Endothelial cell of umbilical vein (primary cell): Measurements from ENCODE around the gene HDX. TPM values are rescaled to one million over a fixed set of nuclear protein-coding genes. Genes with fewer than 3 reads are reported as not detected.

Experiments
- BruUV-seq: library from RNA; stranded (reverse); fragments of 400-500 nt; replicated peaks from 2 replicates; lab custom pipeline; 2021; lab: Mats Ljungman, UMichigan
- CTCF ChIA-PET: fragments of 300-600, 350-600 bp; sonication (Branson Sonifier 250); formaldehyde crosslinking; loops from one replicate; lab custom pipeline; 2021; ENCODE audit warnings: antibody characterized with exemption, inconsistent platforms; lab: Charles Lee
- POLR2A ChIA-PET: fragments of 300-600, 350-600 bp; sonication (Branson Sonifier 250); formaldehyde crosslinking; loops from one replicate; lab custom pipeline; 2021; ENCODE audit warnings: antibody characterized with exemption, inconsistent platforms; lab: Charles Lee
- DNase-seq: peaks from one replicate; pipeline ENCODE4 v3.0.0-alpha.2; 2011; ENCODE audit warnings: low read depth, low spot score
- FAIRE-seq: peaks from 2 replicates; lab custom pipeline; 2011; peaks lifted over from hg19 to GRCh38; lab: Jason Lieb, UNC
- H2AFZ ChIP-seq: 2 replicates; pipeline ENCODE4 v1.6.0; 2012; ENCODE audit warnings: low read depth, low read length, control low read depth, inconsistent platforms
- H3K27ac ChIP-seq: 2 replicates; pipeline ENCODE4 v1.5.1; 2011; ENCODE audit warnings: low read depth, mild to moderate bottlenecking, control low read depth, low read length, moderate library complexity; ENCODE audit not compliant: insufficient read depth
- H3K27me3 ChIP-seq, 2 experiments: 2 replicates each; pipeline versions ENCODE4 v1.6.0 to v1.6.1; 2011; ENCODE audit warnings: low read length in 2 of 2, mixed read lengths in 1 of 2; ENCODE audit not compliant: control insufficient read depth in 2 of 2, insufficient read depth in 2 of 2
- H3K36me3 ChIP-seq, 2 experiments: 2 replicates in 1 of 2; 3 replicates in 1 of 2; pipeline ENCODE4 v1.5.1; 2011; ENCODE audit warnings: low read length in 2 of 2, mild to moderate bottlenecking in 1 of 2, moderate library complexity in 1 of 2; ENCODE audit not compliant: control insufficient read depth in 2 of 2, insufficient read depth in 2 of 2; ENCODE audit errors: extremely low read depth in 1 of 2
- H3K4me1 ChIP-seq: 3 replicates; pipeline ENCODE4 v1.5.1; 2011; ENCODE audit warnings: mild to moderate bottlenecking, low read length; ENCODE audit not compliant: control insufficient read depth, insufficient read depth; ENCODE audit errors: extremely low read depth
- H3K4me2 ChIP-seq: 2 replicates; pipeline ENCODE4 v1.6.1; 2011; ENCODE audit warnings: low read length, control low read depth, mixed read lengths; ENCODE audit not compliant: insufficient read depth
- H3K4me3 ChIP-seq, 3 experiments: fragments of 200-600 bp in 1 of 3; sonication (generic), shearing (Covaris generic) in 1 of 3; replicated peaks in 1 of 3; 2 replicates each; pipeline ENCODE4 v1.5.1; 2011 to 2016; ENCODE audit warnings: control low read depth in 3 of 3, low read length in 3 of 3, mild to moderate bottlenecking in 2 of 3, inconsistent platforms in 1 of 3, low read depth in 1 of 3, moderate library complexity in 1 of 3; ENCODE audit not compliant: insufficient read depth in 1 of 3
- H3K79me2 ChIP-seq: 2 replicates; pipeline ENCODE4 v1.6.0; 2012; ENCODE audit warnings: low read length, inconsistent platforms; ENCODE audit not compliant: control insufficient read depth, insufficient read depth
- H3K9ac ChIP-seq: replicated peaks from 2 replicates; pipeline ENCODE3; 2011; ENCODE audit warnings: low read length, control low read depth; ENCODE audit not compliant: insufficient read depth; ENCODE audit errors: extremely low read depth
- H3K9me1 ChIP-seq: replicated peaks from 3 replicates; pipeline ENCODE4 v1.6.0; 2011; ENCODE audit warnings: mild to moderate bottlenecking, low read length; ENCODE audit not compliant: control insufficient read depth, insufficient read depth; ENCODE audit errors: extremely low read depth
- H3K9me3 ChIP-seq: replicated peaks from 2 replicates; pipeline ENCODE4 v1.5.1; 2012; ENCODE audit warnings: low read length, inconsistent platforms; ENCODE audit not compliant: control insufficient read depth, insufficient read depth
- H4K20me1 ChIP-seq: replicated peaks from 2 replicates; pipeline ENCODE3; 2011; ENCODE audit warnings: mild to moderate bottlenecking, low read length; ENCODE audit not compliant: control insufficient read depth, insufficient read depth; ENCODE audit errors: extremely low read depth
- CTCF ChIP-seq, 2 donors: IDR thresholded peaks; 1 replicate in 1 of 2; 2 replicates in 1 of 2; pipeline ENCODE4 v1.5.1; 2011; ENCODE audit warnings: low read length in 2 of 2, mild to moderate bottlenecking in 2 of 2, moderate library complexity in 2 of 2, control low read depth in 1 of 2, inconsistent platforms in 1 of 2, low read depth in 1 of 2; ENCODE audit not compliant: insufficient read depth in 1 of 2; ENCODE audit errors: extremely low read depth in 1 of 2
- EZH2 ChIP-seq: IDR thresholded peaks from 2 replicates; pipeline ENCODE4 v1.6.1; 2012; ENCODE audit warnings: borderline replicate concordance, low read depth, mild to moderate bottlenecking, moderate library complexity, low read length, inconsistent platforms; ENCODE audit not compliant: severe bottlenecking
- FOS ChIP-seq: IDR thresholded peaks from 2 replicates; pipeline ENCODE4 v1.6.1; 2011; ENCODE audit warnings: mild to moderate bottlenecking, low read length, moderate library complexity, borderline replicate concordance; ENCODE audit not compliant: insufficient read depth
- GATA2 ChIP-seq: IDR thresholded peaks from 2 replicates; pipeline ENCODE4 v1.7.0; 2011; ENCODE audit warnings: low read depth, mild to moderate bottlenecking, moderate library complexity, mixed read lengths, low read length; ENCODE audit not compliant: insufficient read length, insufficient read depth
- JUN ChIP-seq: IDR thresholded peaks from 2 replicates; pipeline ENCODE4 v1.6.1; 2011; ENCODE audit warnings: borderline replicate concordance, low read depth; ENCODE audit not compliant: insufficient read length, insufficient read depth
- MYC ChIP-seq: IDR thresholded peaks from one replicate; pipeline ENCODE4 v1.6.1; 2011; ENCODE audit warnings: mild to moderate bottlenecking, low read depth, low read length
- POLR2A ChIP-seq: IDR thresholded peaks from 2 replicates; pipeline ENCODE4 v1.6.1; 2012; ENCODE audit warnings: low read depth, mild to moderate bottlenecking, control low read depth, low read length
- POLR2AphosphoS5 ChIP-seq: IDR thresholded peaks from 2 replicates; pipeline ENCODE4 v1.6.1; 2012; ENCODE audit warnings: low read depth, mild to moderate bottlenecking, control low read depth, low read length, moderate library complexity; ENCODE audit not compliant: insufficient read depth
- dilution Hi-C: fragments of 300-500 bp; cut with MboI; formaldehyde crosslinking; loops from one replicate; pipeline ENCODE4 v1.15.0; 2019; ENCODE audit warnings: low sequenced_read_pairs; ENCODE audit not compliant: extremely low pct_ligation_motif_present
- intact Hi-C: fragments of 100-400 bp; cut with micrococcal nuclease; formaldehyde crosslinking; loops from one replicate; pipeline ENCODE4 v1.10.0; 2022
- polyA plus RNA-seq, 4 experiments: library from polyadenylated mRNA; depleted of rRNA in 3 of 4; stranded (reverse) in 3 of 4; unstranded in 1 of 4; fragments of >200 nt; gene quantifications; 2 replicates each; pipeline versions ENCODE4 v1.2.1 to v1.2.3, GENCODE V29; 2011 to 2012; ENCODE audit warnings: missing spikeins in 1 of 4
- total RNA-seq: library from RNA; stranded (reverse); gene quantifications from 2 replicates; pipeline ENCODE4 v1.2.3, GENCODE V29; 2021
- TF ChIP-seq, protein P1 (sequence below): IDR thresholded peaks from 2 replicates; pipeline ENCODE4 v1.6.1; 2011; ENCODE audit not compliant: insufficient read depth, insufficient read length

Gene HDX
- total and polyA plus RNA-seq, 2 donors (not counting 3 experiments of a cell fraction or from before 2014, with no cell fraction given) = 2.3 to 8.2 TPM

GRCh38 chrX:84475596-84475995 lies 26.7 kb downstream of the HDX start:
- no peak overlapping the region for H3K4me3 ChIP-seq
- no peak overlapping the region for H2AFZ ChIP-seq
- intact Hi-C loops = no loop called here
- no peaks in the 10 kb centered on the region for H3K79me2 ChIP-seq
- BruUV-seq = no TSS peak
- no peaks in the 10 kb centered on the region for H4K20me1 ChIP-seq
- no peak overlapping the region for H3K4me2 ChIP-seq
- FAIRE-seq (no peak), DNase-seq (no peak)
- no peaks in the 10 kb centered on the region for H3K9me3 ChIP-seq
- CTCF ChIA-PET = no interaction called here
- no peaks in the 10 kb centered on the region for H3K9me1 ChIP-seq
- no peaks in the 10 kb centered on the region for H3K4me1 ChIP-seq
- dilution Hi-C loops = no loop called here
- H3K27me3 ChIP-seq = no peaks in the 10 kb centered on the region
- no peaks in the 10 kb centered on the region for H3K36me3 ChIP-seq
- TF ChIP-seq JUN (no peak), FOS (no peak), EZH2 (no peak), GATA2 (no peak), POLR2AphosphoS5 (no peak), CTCF (IDR thresholded peaks at IDR 0.05; ENCODE audit: extremely low read depth in 1 of 2, insufficient read depth in 1 of 2, low read depth in 1 of 2, low read length in 2 of 2) (no peak), POLR2A (no peak), MYC (no peak)
- TF ChIP-seq, protein P1, sequence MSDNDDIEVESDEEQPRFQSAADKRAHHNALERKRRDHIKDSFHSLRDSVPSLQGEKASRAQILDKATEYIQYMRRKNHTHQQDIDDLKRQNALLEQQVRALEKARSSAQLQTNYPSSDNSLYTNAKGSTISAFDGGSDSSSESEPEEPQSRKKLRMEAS = no peak
- no peak overlapping the region for H3K27ac ChIP-seq
- H3K9ac ChIP-seq = no peak overlapping the region
- POLR2A ChIA-PET = no interaction called here
